SHP77 treated with DMSO at 0.1 percent for 48 hours (cell line): ENCODE results near the gene ASF1B.
"Not testable (repeated sequence)": the region's sequence is repeated elsewhere in the genome, so short reads cannot be mapped to it uniquely, and the experiment has no call there.

Experiments
- DNase-seq: peaks from one replicate; lab custom pipeline; 2025; lab: John Stamatoyannopoulos, UW

The ASF1B gene

GRCh38 chr19:14136509-14137281, at the start of gene ASF1B:
Gene ASF1B, minus strand, starts transcription at chr19:14136589. Its CDS starts 133 bp downstream, at chr19:14136456.
- peak; percentile 100 for DNase-seq

- not testable (repeated sequence) for DNase-seq
Measured at GRCh38 chr19:14185691-14186090, 49.3 kb upstream of the ASF1B start.

GRCh38 chr19:14185158-14185557, 48.8 kb upstream of the ASF1B start:
- no peak for DNase-seq

GRCh38 chr19:14183741-14184350, 47.5 kb upstream of the ASF1B start:
- DNase-seq, result no peak

GRCh38 chr19:14182476-14182875, 46.1 kb upstream of the ASF1B start:
- no peak for DNase-seq

GRCh38 chr19:14181906-14182305, 45.5 kb upstream of the ASF1B start:
- no peak for DNase-seq

- not testable (repeated sequence) for DNase-seq
Measured at GRCh38 chr19:14181199-14181598, 44.8 kb upstream of the ASF1B start.

- no peak for DNase-seq
Measured at GRCh38 chr19:14177496-14178074, 41.2 kb upstream of the ASF1B start.

GRCh38 chr19:14175351-14175792, 39.0 kb upstream of the ASF1B start:
- no peak for DNase-seq

GRCh38 chr19:14174883-14175282, 38.5 kb upstream of the ASF1B start:
- DNase-seq, result no peak

- DNase-seq, result no peak
Measured at GRCh38 chr19:14168993-14169392, 32.6 kb upstream of the ASF1B start.

- no peak for DNase-seq
Measured at GRCh38 chr19:14168259-14168972, 32.0 kb upstream of the ASF1B start.

GRCh38 chr19:14167576-14168138, 31.3 kb upstream of the ASF1B start:
- no peak for DNase-seq

GRCh38 chr19:14166999-14167575, 30.7 kb upstream of the ASF1B start:
- DNase-seq, result no peak

- no peak for DNase-seq
Measured at GRCh38 chr19:14165990-14166830, 29.8 kb upstream of the ASF1B start.

GRCh38 chr19:14164724-14165493, 28.5 kb upstream of the ASF1B start:
- DNase-seq, result no peak

- DNase-seq, result no peak
Measured at GRCh38 chr19:14164082-14164481, 27.7 kb upstream of the ASF1B start.

- DNase-seq, result no peak
Measured at GRCh38 chr19:14162871-14163297, 26.5 kb upstream of the ASF1B start.

GRCh38 chr19:14161305-14161704, 24.9 kb upstream of the ASF1B start:
- DNase-seq, result no peak
